ENCODE results near the gene CDC34. TPM values are rescaled to one million over a fixed set of nuclear protein-coding genes. Genes with fewer than 3 reads are reported as not detected.

Gene CDC34
- total RNA-seq, 2 donors from 2014 or later, result 40.2 to 86.2 TPM

- Histone ChIP-seq H3K4me1 (ENCODE audit: control insufficient read depth in 1 of 2, low read depth in 2 of 2) (peaks cover 3 to 4% of the 10 kb centered on the region in 2 donors), H3K27ac (no peak overlapping the region), H3K4me3 (no peak overlapping the region), H3K27me3 (replicated peaks; ENCODE audit: insufficient read depth) (peaks cover 20% of the 10 kb centered on the region), H3K36me3 (no peaks in the 10 kb centered on the region), H3K9me3 (no peaks in the 10 kb centered on the region)
- no peak for DNase-seq (ENCODE audit: low spot score)
- ATAC-seq (ENCODE audit: insufficient number of reproducible peaks, low FRiP score, low read depth), result no peak
- no peak for TF ChIP-seq CTCF (IDR thresholded peaks at IDR 0.05)
These were observed 59.8 kb downstream of the CDC34 start for GRCh38 chr19:591099-591958.

Other genes with a start within 250 kb of the CDC34 start
- gene PLPP2, start 240.4 kb upstream of the CDC34 start, total RNA-seq, result 1 to 10 TPM in 1 of 2 donors, under 1 TPM in 1; 0.56 to 1.6 TPM
- 10 to 100 TPM in 1 of 2 donors, 1 to 10 TPM in 1; 8.8 to 43.6 TPM for gene MIER2, start 187.0 kb upstream of the CDC34 start, total RNA-seq
- 1 to 10 TPM in 1 of 2 donors, under 1 TPM in 1; 0.54 to 1.6 TPM for gene C2CD4C, start 122.6 kb upstream of the CDC34 start, total RNA-seq
- gene SHC2, start 70.7 kb upstream of the CDC34 start, total RNA-seq, result 10 to 100 TPM; 17.2 to 18.8 TPM
- gene MADCAM1, start 35.3 kb upstream of the CDC34 start, total RNA-seq, result under 1 TPM in 1 of 2 donors, not detected in 1; 0.92 TPM
- 10 to 100 TPM; 34.1 to 94.1 TPM for gene TPGS1, start 24.3 kb upstream of the CDC34 start, total RNA-seq
- gene GZMM, start 12.3 kb downstream of the CDC34 start, total RNA-seq, result under 1 TPM in 1 of 2 donors, not detected in 1; 0.54 TPM
- gene BSG, start 40.8 kb downstream of the CDC34 start, total RNA-seq, result 100 to 1,000 TPM; 344 to 575 TPM
- not detected for gene HCN2, start 58.1 kb downstream of the CDC34 start, total RNA-seq
- 10 to 100 TPM; 23.8 to 30.9 TPM for gene POLRMT, start 101.8 kb downstream of the CDC34 start, total RNA-seq
- under 1 TPM; 0.27 to 0.56 TPM for gene FGF22, start 108.1 kb downstream of the CDC34 start, total RNA-seq
- 10 to 100 TPM; 47.8 to 61.9 TPM for gene RNF126, start 131.5 kb downstream of the CDC34 start, total RNA-seq
- gene FSTL3, start 144.6 kb downstream of the CDC34 start, total RNA-seq, result 100 to 1,000 TPM; 361 to 595 TPM
- gene PRSS57, start 163.7 kb downstream of the CDC34 start, total RNA-seq, result not detected
- gene PALM, start 177.2 kb downstream of the CDC34 start, total RNA-seq, result 10 to 100 TPM; 14.4 to 28.4 TPM
- 1 to 10 TPM in 1 of 2 donors, not detected in 1; 2.2 TPM for gene MISP, start 219.4 kb downstream of the CDC34 start, total RNA-seq

Measured in thoracic aorta (tissue), 2 donors.